GM19043 (cell line): ENCODE data around the gene CYP11A1.

Source experiments
- ATAC-seq: cut with Tn5 transposase; IDR thresholded peaks from one replicate; pipeline ENCODE4 v1.9.1; 2021; ENCODE audit warnings: low read depth; ENCODE audit not compliant: unreplicated experiment

Gene CYP11A1

GRCh38 chr15:74328331-74329056, 39.0 kb downstream of the CYP11A1 start:
- ATAC-seq: no peak

GRCh38 chr15:74327756-74328155, 39.7 kb downstream of the CYP11A1 start:
- ATAC-seq: no peak

- no peak for ATAC-seq
Observed at GRCh38 chr15:74326746-74327145, 40.7 kb downstream of the CYP11A1 start.

- ATAC-seq: no peak
Observed at GRCh38 chr15:74324714-74325113, 42.7 kb downstream of the CYP11A1 start.

GRCh38 chr15:74322558-74323180, 44.8 kb downstream of the CYP11A1 start:
- ATAC-seq: no peak

- no peak for ATAC-seq
Observed at GRCh38 chr15:74320352-74321247, 46.8 kb downstream of the CYP11A1 start.

- no peak for ATAC-seq
Observed at GRCh38 chr15:74319596-74320351, 47.7 kb downstream of the CYP11A1 start.

- no peak for ATAC-seq
Observed at GRCh38 chr15:74319138-74319460, 48.3 kb downstream of the CYP11A1 start.

GRCh38 chr15:74318376-74319137, 48.9 kb downstream of the CYP11A1 start:
- no peak for ATAC-seq

GRCh38 chr15:74317820-74318375, 49.5 kb downstream of the CYP11A1 start:
- no peak for ATAC-seq

GRCh38 chr15:74316141-74316540, 51.3 kb downstream of the CYP11A1 start:
- ATAC-seq: no peak

GRCh38 chr15:74315626-74316025, 51.8 kb downstream of the CYP11A1 start:
- peak; percentile 63 for ATAC-seq

GRCh38 chr15:74314795-74315438, 52.5 kb downstream of the CYP11A1 start:
- ATAC-seq: no peak

- ATAC-seq: no peak
Observed at GRCh38 chr15:74313889-74314288, 53.6 kb downstream of the CYP11A1 start.

GRCh38 chr15:74312445-74313007, 54.9 kb downstream of the CYP11A1 start:
- no peak for ATAC-seq

GRCh38 chr15:74311734-74312444, 55.6 kb downstream of the CYP11A1 start:
- no peak for ATAC-seq

- ATAC-seq: no peak
Observed at GRCh38 chr15:74307827-74308811, 59.3 kb downstream of the CYP11A1 start.
